OCI-LY7 (cell line): ENCODE data around the gene PTPRO. TPM values are rescaled to one million over a fixed set of nuclear protein-coding genes. Genes with fewer than 3 reads are reported as not detected.

Source experiments
- BruUV-seq: library from RNA; stranded (reverse); fragments of 400-500 nt; replicated peaks from 2 replicates; lab custom pipeline; 2021; lab: Mats Ljungman, UMichigan
- CTCF ChIA-PET: fragments of 300-600 bp; sonication (Branson Sonifier 250); formaldehyde crosslinking; loops from one replicate; lab custom pipeline; 2022; ENCODE audit warnings: antibody characterized with exemption; ENCODE audit not compliant: unreplicated experiment; lab: Charles Lee
- POLR2A ChIA-PET: fragments of 300-600 bp; sonication (Branson Sonifier 250); formaldehyde crosslinking; loops from one replicate; lab custom pipeline; 2022; ENCODE audit warnings: antibody characterized with exemption; lab: Charles Lee
- DNase-seq: peaks from one replicate; pipeline ENCODE4 v3.0.0-alpha.2; 2015; ENCODE audit warnings: low spot score
- H2AFZ ChIP-seq: fragments of 200-600 bp; sonication (generic), shearing (Covaris generic); 2 replicates; pipeline ENCODE4 v1.6.1; 2014; ENCODE audit warnings: mild to moderate bottlenecking, antibody characterized with exemption, low read length, moderate library complexity
- H3K27ac ChIP-seq: fragments of 200-600 bp; sonication (generic); 2 replicates; pipeline ENCODE4 v1.5.1; 2014; ENCODE audit warnings: mixed run types, low read depth, mild to moderate bottlenecking, moderate library complexity, low read length, inconsistent platforms; ENCODE audit not compliant: poor library complexity, severe bottlenecking
- H3K36me3 ChIP-seq: fragments of 200-600 bp; sonication (generic); 2 replicates; pipeline ENCODE4 v1.6.1; 2014; ENCODE audit warnings: mild to moderate bottlenecking, antibody characterized with exemption, low read length, moderate library complexity, mixed read lengths; ENCODE audit not compliant: insufficient read depth
- H3K4me1 ChIP-seq: fragments of 200-600 bp; sonication (generic); 2 replicates; pipeline ENCODE4 v1.5.1; 2014; ENCODE audit warnings: mild to moderate bottlenecking, low read length; ENCODE audit not compliant: insufficient read depth, poor library complexity, severe bottlenecking
- H3K4me2 ChIP-seq: fragments of 200-600 bp; sonication (generic); 2 replicates; pipeline ENCODE4 v1.6.1; 2014; ENCODE audit warnings: mild to moderate bottlenecking, low read length
- H3K4me3 ChIP-seq: fragments of 200-600 bp; sonication (generic); 2 replicates; pipeline ENCODE4 v1.5.1; 2014; ENCODE audit warnings: mild to moderate bottlenecking, low read depth, low read length; ENCODE audit not compliant: poor library complexity, severe bottlenecking
- H3K79me2 ChIP-seq: fragments of 200-600 bp; sonication (generic); 2 replicates; pipeline ENCODE4 v1.6.1; 2016; ENCODE audit warnings: low read depth, mild to moderate bottlenecking, low read length, moderate library complexity, mixed read lengths; ENCODE audit not compliant: insufficient read depth
- H3K9me2 ChIP-seq: fragments of 200-600 bp; sonication (generic); 2 replicates; pipeline ENCODE4 v1.6.1; 2016; ENCODE audit warnings: mild to moderate bottlenecking, low read length, mixed read lengths; ENCODE audit not compliant: insufficient read depth
- H3K9me3 ChIP-seq: fragments of 200-600 bp; sonication (generic); 2 replicates; pipeline ENCODE4 v1.6.1; 2014; ENCODE audit warnings: mild to moderate bottlenecking, mixed run types, low read length, mixed read lengths
- H4K20me1 ChIP-seq: fragments of 200-600 bp; sonication (generic); 2 replicates; pipeline ENCODE4 v1.6.1; 2014; ENCODE audit warnings: mild to moderate bottlenecking, antibody characterized with exemption, low read length, moderate library complexity, mixed read lengths; ENCODE audit not compliant: insufficient read depth
- EZH2phosphoT487 ChIP-seq: fragments of 200-600 bp; sonication (generic); IDR thresholded peaks from 2 replicates; pipeline ENCODE4 v1.6.1; 2018; ENCODE audit warnings: low read depth, borderline replicate concordance, mild to moderate bottlenecking, mixed run types, antibody characterized with exemption, low read length, moderate library complexity, mixed read lengths
- intact Hi-C: fragments of 100-400 bp; cut with micrococcal nuclease; formaldehyde crosslinking; loops from one replicate; pipeline ENCODE4 v1.10.0; 2022; ENCODE audit not compliant: unreplicated experiment
- total RNA-seq, 2 experiments: library from RNA; depleted of rRNA in 1 of 2; stranded (reverse); fragments of >200 nt in 1 of 2; shearing (Covaris generic) in 1 of 2; gene quantifications; 2 replicates each; pipeline ENCODE4 v1.2.3, GENCODE V29; 2014 to 2022
- TF ChIP-seq, protein P1 (sequence below): fragments of 200-600 bp; sonication (generic); conservative IDR thresholded peaks from 2 replicates; pipeline ENCODE4 v1.5.1; 2014; ENCODE audit warnings: mild to moderate bottlenecking, antibody characterized with exemption, low read length, moderate library complexity, mixed read lengths

PTPRO gene
- total RNA-seq, 2 experiments from 2014 or later: 0.06 to 0.23 TPM

DNA sequence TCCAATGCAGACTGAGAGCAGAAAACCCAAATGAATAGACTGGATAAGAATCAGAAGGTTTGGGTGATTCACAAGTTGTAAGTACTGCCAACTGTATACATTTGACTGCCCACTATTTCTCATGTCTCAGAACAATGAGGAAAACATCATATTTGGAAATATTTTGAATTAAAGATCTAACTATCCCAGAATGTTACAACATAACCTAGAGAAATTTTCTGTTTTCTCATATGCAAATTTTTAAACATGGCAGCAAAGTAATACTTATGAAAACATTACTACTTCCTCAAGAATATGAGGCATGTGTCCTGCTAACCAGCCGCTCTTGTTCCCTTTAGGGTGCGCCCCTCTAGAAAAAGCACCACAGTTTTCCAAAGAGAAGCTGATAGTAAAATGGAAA is 179.9 kb downstream of the PTPRO start:
- DNase-seq: no peak
- H3K9me2 ChIP-seq: no peaks in the 10 kb centered on the region
- no TSS peak for BruUV-seq
- no peak for TF ChIP-seq EZH2phosphoT487
- TF ChIP-seq, protein P1, sequence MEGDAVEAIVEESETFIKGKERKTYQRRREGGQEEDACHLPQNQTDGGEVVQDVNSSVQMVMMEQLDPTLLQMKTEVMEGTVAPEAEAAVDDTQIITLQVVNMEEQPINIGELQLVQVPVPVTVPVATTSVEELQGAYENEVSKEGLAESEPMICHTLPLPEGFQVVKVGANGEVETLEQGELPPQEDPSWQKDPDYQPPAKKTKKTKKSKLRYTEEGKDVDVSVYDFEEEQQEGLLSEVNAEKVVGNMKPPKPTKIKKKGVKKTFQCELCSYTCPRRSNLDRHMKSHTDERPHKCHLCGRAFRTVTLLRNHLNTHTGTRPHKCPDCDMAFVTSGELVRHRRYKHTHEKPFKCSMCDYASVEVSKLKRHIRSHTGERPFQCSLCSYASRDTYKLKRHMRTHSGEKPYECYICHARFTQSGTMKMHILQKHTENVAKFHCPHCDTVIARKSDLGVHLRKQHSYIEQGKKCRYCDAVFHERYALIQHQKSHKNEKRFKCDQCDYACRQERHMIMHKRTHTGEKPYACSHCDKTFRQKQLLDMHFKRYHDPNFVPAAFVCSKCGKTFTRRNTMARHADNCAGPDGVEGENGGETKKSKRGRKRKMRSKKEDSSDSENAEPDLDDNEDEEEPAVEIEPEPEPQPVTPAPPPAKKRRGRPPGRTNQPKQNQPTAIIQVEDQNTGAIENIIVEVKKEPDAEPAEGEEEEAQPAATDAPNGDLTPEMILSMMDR: no peak
- no peaks in the 10 kb centered on the region for H3K9me3 ChIP-seq
- H2AFZ ChIP-seq: no peak overlapping the region
- no peak overlapping the region for H3K4me2 ChIP-seq
- H4K20me1 ChIP-seq: no peaks in the 10 kb centered on the region
- no peaks in the 10 kb centered on the region for H3K4me1 ChIP-seq
- ChIA-PET CTCF (no interaction called here), POLR2A (no interaction called here)
- intact Hi-C loops: no loop called here
- no peaks in the 10 kb centered on the region for H3K36me3 ChIP-seq
- no peak overlapping the region for H3K4me3 ChIP-seq
- H3K79me2 ChIP-seq: no peaks in the 10 kb centered on the region
- H3K27ac ChIP-seq: no peak overlapping the region

DNA sequence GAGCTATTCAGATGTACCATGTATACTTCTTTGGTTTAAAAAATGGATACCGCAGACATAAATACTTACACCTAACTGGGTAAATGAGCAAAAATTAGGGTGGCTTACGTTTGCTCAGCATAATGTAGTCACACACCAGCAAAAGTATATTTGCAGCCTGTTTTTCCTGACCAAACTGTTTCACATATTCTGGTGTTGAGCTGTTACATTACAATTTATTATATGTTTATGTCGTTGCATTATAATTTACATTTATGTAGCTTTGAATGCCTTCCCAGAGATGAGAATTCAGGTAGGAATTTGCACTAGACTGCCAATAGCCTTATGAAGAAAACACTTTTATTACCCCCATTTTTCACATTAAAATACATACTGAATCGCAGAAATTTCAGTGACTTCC is 183.3 kb downstream of the PTPRO start:
- Histone ChIP-seq H4K20me1 (no peaks in the 10 kb centered on the region), H3K9me3 (no peaks in the 10 kb centered on the region), H3K9me2 (no peaks in the 10 kb centered on the region), H3K4me2 (no peak overlapping the region), H3K4me1 (no peaks in the 10 kb centered on the region), H3K79me2 (no peaks in the 10 kb centered on the region), H3K4me3 (no peak overlapping the region), H3K36me3 (no peaks in the 10 kb centered on the region), H2AFZ (no peak overlapping the region), H3K27ac (no peak overlapping the region)
- CTCF ChIA-PET: no interaction called here
- DNase-seq: no peak
- intact Hi-C loops: no loop called here
- POLR2A ChIA-PET: interaction anchor here (1.0 to 1.2 kb wide), 2 partner anchors 16 to 18 kb away, joined by 3 to 4 read pairs; no protein-coding TSS in a partner anchor
- no TSS peak for BruUV-seq
- TF ChIP-seq, protein P1: no peak
- no peak for TF ChIP-seq EZH2phosphoT487

DNA sequence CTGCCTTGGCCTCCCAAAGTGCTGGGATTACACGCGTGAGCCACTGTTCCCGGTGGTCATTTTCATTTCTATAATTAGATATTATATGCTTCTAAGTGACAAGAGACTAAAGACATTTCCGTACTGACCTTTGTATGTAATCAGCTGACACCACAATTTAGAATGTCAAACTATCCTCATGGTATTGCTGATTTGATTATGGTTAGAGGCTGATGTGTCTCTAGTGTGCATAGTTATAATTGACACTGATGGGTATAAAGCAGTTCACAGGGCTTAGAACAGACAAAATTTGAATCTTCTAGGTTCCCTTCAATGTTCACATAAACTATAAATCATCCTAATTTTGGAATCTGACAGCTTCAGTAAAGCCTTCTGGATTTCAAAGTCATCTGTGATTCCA is 192.7 kb downstream of the PTPRO start:
- CTCF ChIA-PET: no interaction called here
- POLR2A ChIA-PET: interaction anchor here (0.7 kb wide), 1 partner anchor 283 kb away, joined by 3 read pairs; no protein-coding TSS in a partner anchor
- no peak overlapping the region for H2AFZ ChIP-seq
- no peak for DNase-seq
- TF ChIP-seq, protein P1: no peak
- no peak for TF ChIP-seq EZH2phosphoT487
- no peak overlapping the region for H3K4me2 ChIP-seq
- H3K79me2 ChIP-seq: no peaks in the 10 kb centered on the region
- no peaks in the 10 kb centered on the region for H3K9me3 ChIP-seq
- intact Hi-C loops: no loop called here
- H3K27ac ChIP-seq: no peak overlapping the region
- no peaks in the 10 kb centered on the region for H3K4me1 ChIP-seq
- BruUV-seq: no TSS peak
- no peaks in the 10 kb centered on the region for H4K20me1 ChIP-seq
- H3K4me3 ChIP-seq: no peak overlapping the region
- no peaks in the 10 kb centered on the region for H3K36me3 ChIP-seq
- H3K9me2 ChIP-seq: no peaks in the 10 kb centered on the region
